Hepatocyte (in vitro differentiated cells): Measurements from ENCODE around the gene FMN1. TPM values are rescaled to one million over a fixed set of nuclear protein-coding genes. Genes with fewer than 3 reads are reported as not detected.

Experiments
- DNase-seq: peaks from one replicate; pipeline ENCODE4 v3.0.0-alpha.2; 2016; ENCODE audit warnings: low spot score
- H2AFZ ChIP-seq: fragments of 200-600 bp; sonication (generic); 2 replicates; pipeline ENCODE4 v1.6.0; 2016; ENCODE audit warnings: antibody characterized with exemption, mild to moderate bottlenecking
- H3K27ac ChIP-seq: fragments of 200-600 bp; sonication (generic); 2 replicates; pipeline ENCODE4 v1.5.1; 2016; ENCODE audit warnings: mild to moderate bottlenecking
- H3K27me3 ChIP-seq: fragments of 200-600 bp; sonication (generic); 2 replicates; pipeline ENCODE4 v1.6.1; 2016
- H3K36me3 ChIP-seq: fragments of 200-600 bp; sonication (generic); replicated peaks from 2 replicates; pipeline ENCODE4 v1.5.1; 2016; ENCODE audit warnings: low read depth; ENCODE audit not compliant: insufficient read depth
- H3K4me1 ChIP-seq: fragments of 200-600 bp; sonication (generic); 2 replicates; pipeline ENCODE4 v1.5.1; 2016; ENCODE audit warnings: mild to moderate bottlenecking, moderate library complexity; ENCODE audit not compliant: insufficient read depth
- H3K4me2 ChIP-seq: fragments of 200-600 bp; sonication (generic); 2 replicates; pipeline ENCODE4 v1.6.0; 2016
- H3K4me3 ChIP-seq: fragments of 200-600 bp; sonication (generic); 2 replicates; pipeline ENCODE4 v1.5.1; 2016; ENCODE audit warnings: mild to moderate bottlenecking
- H3K79me2 ChIP-seq: fragments of 200-600 bp; sonication (generic); 2 replicates; pipeline ENCODE4 v1.6.0; 2017; ENCODE audit warnings: mild to moderate bottlenecking
- H3K9me2 ChIP-seq: fragments of 200-600 bp; sonication (generic); replicated peaks from 2 replicates; pipeline ENCODE4 v1.6.0; 2017; ENCODE audit warnings: mild to moderate bottlenecking; ENCODE audit not compliant: insufficient read depth
- H3K9me3 ChIP-seq: fragments of 200-600 bp; sonication (generic); 2 replicates; pipeline ENCODE4 v1.5.1; 2016; ENCODE audit warnings: low read depth, mild to moderate bottlenecking
- H4K20me1 ChIP-seq: fragments of 200-600 bp; sonication (generic); 2 replicates; pipeline ENCODE4 v1.6.0; 2016; ENCODE audit warnings: mild to moderate bottlenecking; ENCODE audit not compliant: insufficient read depth, poor library complexity, severe bottlenecking
- EZH2 ChIP-seq: fragments of 200-600 bp; sonication (generic); IDR thresholded peaks from 2 replicates; pipeline ENCODE4 v1.6.1; 2016; ENCODE audit warnings: antibody characterized with exemption, mild to moderate bottlenecking, borderline replicate concordance
- EZH2phosphoT487 ChIP-seq: fragments of 200-600 bp; sonication (generic); IDR thresholded peaks from one replicate; pipeline ENCODE4 v1.6.1; 2018; ENCODE audit warnings: antibody characterized with exemption, mild to moderate bottlenecking, low read depth, moderate library complexity; ENCODE audit not compliant: unreplicated experiment, severe bottlenecking
- WGBS: methylation state at CpG from one replicate; pipeline ENCODE4 v1.1.6; 2016; ENCODE audit warnings: low lambda C conversion rate; ENCODE audit errors: missing lambda C conversion rate; 5-methylcytosine and 5-hydroxymethylcytosine counted together
- polyA plus RNA-seq: library from polyadenylated mRNA; unstranded; fragments of >200 nt; fragmentation: Nextera tagmentation; extraction: Ambion mirVana; gene quantifications from 2 replicates; pipeline ENCODE4 v1.2.1, GENCODE V29; 2016
- total RNA-seq: library from RNA; depleted of rRNA; stranded (reverse); fragments of >200 nt; gene quantifications from 2 replicates; pipeline ENCODE4 v1.2.3, GENCODE V29; 2014
- TF ChIP-seq, protein P1 (sequence below): fragments of 200-600 bp; sonication (generic); IDR thresholded peaks from 2 replicates; pipeline ENCODE4 v1.5.1; 2016; ENCODE audit warnings: antibody characterized with exemption, mild to moderate bottlenecking; ENCODE audit not compliant: poor library complexity

FMN1 gene
- total and polyA plus RNA-seq, 2 experiments from 2014 or later: 0.07 to 0.70 TPM

DNA sequence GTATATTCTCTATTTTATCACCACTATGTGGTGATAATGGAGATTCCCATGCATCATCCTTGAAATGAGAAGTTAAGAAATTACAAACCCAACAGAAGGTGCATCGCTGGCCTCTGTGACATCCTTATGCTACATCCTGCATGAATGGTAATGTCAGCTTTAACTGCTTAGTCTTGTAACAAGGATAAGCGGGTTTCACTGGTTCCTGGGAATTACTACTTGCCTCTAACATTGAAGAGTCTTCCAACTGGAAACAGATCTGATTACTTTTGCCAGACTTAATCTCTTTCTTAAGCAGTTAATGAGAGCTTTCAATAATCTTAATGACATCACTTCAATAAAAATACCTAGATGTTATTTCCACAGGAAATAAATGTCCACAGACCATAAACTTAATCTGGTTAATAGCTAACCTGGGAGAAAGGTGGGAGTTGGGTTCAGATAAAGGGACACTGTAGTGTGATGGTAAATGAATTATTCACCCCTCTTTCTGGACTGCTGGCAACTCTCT lies 44.0 kb downstream of the FMN1 start:
- Histone ChIP-seq H3K4me2 (no peak overlapping the region), H3K27me3 (no peaks in the 10 kb centered on the region), H3K79me2 (no peaks in the 10 kb centered on the region), H3K27ac (peak overlapping the region; percentile 16), H4K20me1 (no peaks in the 10 kb centered on the region), H3K36me3 (no peaks in the 10 kb centered on the region), H3K9me3 (no peaks in the 10 kb centered on the region), H3K4me1 (no peaks in the 10 kb centered on the region), H3K9me2 (no peaks in the 10 kb centered on the region), H2AFZ (no peak overlapping the region), H3K4me3 (no peak overlapping the region)
- DNase-seq: no peak
- 83% methylated on average over 2 of the region's 2 CpGs for WGBS
- TF ChIP-seq EZH2 (no peak), EZH2phosphoT487 (no peak)
- TF ChIP-seq, protein P1, sequence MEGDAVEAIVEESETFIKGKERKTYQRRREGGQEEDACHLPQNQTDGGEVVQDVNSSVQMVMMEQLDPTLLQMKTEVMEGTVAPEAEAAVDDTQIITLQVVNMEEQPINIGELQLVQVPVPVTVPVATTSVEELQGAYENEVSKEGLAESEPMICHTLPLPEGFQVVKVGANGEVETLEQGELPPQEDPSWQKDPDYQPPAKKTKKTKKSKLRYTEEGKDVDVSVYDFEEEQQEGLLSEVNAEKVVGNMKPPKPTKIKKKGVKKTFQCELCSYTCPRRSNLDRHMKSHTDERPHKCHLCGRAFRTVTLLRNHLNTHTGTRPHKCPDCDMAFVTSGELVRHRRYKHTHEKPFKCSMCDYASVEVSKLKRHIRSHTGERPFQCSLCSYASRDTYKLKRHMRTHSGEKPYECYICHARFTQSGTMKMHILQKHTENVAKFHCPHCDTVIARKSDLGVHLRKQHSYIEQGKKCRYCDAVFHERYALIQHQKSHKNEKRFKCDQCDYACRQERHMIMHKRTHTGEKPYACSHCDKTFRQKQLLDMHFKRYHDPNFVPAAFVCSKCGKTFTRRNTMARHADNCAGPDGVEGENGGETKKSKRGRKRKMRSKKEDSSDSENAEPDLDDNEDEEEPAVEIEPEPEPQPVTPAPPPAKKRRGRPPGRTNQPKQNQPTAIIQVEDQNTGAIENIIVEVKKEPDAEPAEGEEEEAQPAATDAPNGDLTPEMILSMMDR: no peak

DNA sequence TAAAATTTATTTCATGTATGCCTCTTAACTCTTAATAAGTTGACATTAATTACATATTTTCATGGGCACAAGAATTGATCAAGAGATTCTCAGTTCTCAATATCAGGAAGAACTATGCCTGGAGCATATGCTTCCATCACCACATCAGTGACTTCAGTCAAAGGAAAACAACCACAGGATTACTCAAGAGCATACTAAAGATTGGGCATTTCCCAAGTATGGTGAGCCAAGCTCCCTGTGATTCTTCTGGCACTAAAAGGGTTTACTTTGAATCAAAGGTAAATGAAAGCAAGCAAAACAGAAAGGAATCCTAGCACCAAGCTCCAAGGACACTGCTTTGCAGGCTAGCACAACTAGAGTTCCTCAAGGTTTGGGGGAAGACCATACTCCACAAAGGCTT lies 44.6 kb downstream of the FMN1 start:
- no peaks in the 10 kb centered on the region for H3K4me1 ChIP-seq
- H3K27ac ChIP-seq: peak overlapping the region; percentile 14

DNA sequence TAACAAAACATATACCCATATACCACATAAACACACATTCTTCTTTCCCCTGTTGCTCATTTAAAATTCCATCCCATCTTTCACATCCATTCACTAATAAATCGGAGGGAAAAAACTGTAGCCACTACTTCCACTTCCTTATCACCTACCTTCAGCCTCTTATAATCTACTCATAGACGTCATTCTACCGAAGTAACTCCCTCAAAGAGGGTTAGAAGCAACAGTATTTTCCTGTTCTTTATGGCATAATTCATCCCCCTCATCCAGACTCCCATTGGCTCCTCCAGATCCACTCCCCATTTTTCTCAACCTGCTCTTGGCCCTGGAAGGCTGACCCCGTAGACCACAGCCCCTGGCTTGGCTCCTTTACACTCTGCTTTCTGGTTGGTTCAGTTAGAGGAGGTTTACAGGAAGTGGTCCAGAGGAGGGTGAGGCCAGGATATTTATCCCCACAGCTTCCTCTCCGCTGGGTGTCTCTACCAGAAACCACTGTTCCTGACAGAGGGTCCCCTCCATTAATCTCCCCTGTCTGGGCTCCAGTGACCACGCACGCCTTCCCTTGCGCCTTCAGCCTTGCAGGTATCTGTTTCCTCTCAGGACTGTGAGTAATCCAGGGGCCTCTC lies 46.3 kb downstream of the FMN1 start:
- Histone ChIP-seq H2AFZ (no peak overlapping the region), H3K27ac (no peak overlapping the region), H3K4me1 (no peaks in the 10 kb centered on the region), H3K36me3 (no peaks in the 10 kb centered on the region), H3K9me3 (no peaks in the 10 kb centered on the region), H3K4me3 (no peak overlapping the region), H4K20me1 (no peaks in the 10 kb centered on the region), H3K9me2 (no peaks in the 10 kb centered on the region), H3K79me2 (no peaks in the 10 kb centered on the region), H3K4me2 (no peak overlapping the region), H3K27me3 (no peaks in the 10 kb centered on the region)
- 74% methylated on average over 8 of the region's 8 CpGs for WGBS
- TF ChIP-seq EZH2 (no peak), EZH2phosphoT487 (no peak)
- TF ChIP-seq, protein P1: no peak
- no peak for DNase-seq

More for the DNA sequence above, 44.6 kb downstream of the FMN1 start:
- TF ChIP-seq EZH2 (no peak), EZH2phosphoT487 (no peak)
- TF ChIP-seq, protein P1: no peak
- H4K20me1 ChIP-seq: no peaks in the 10 kb centered on the region
- no peak overlapping the region for H3K4me2 ChIP-seq
- no peaks in the 10 kb centered on the region for H3K27me3 ChIP-seq
- no peaks in the 10 kb centered on the region for H3K9me2 ChIP-seq
- no peak for DNase-seq
- H3K79me2 ChIP-seq: no peaks in the 10 kb centered on the region
- H3K36me3 ChIP-seq: no peaks in the 10 kb centered on the region
- H3K9me3 ChIP-seq: no peaks in the 10 kb centered on the region
- no peak overlapping the region for H2AFZ ChIP-seq
- H3K4me3 ChIP-seq: no peak overlapping the region
